Activated CD4-positive, alpha-beta memory T cell treated with anti-CD3 and anti-CD28 coated beads for 36 hours (primary cell): ENCODE data around the gene ARHGAP40. TPM values are rescaled to one million over a fixed set of nuclear protein-coding genes. Genes with fewer than 3 reads are reported as not detected.

ENCODE experiments used
- CTCF ChIA-PET: fragments of 350-600 bp; sonication (Branson Sonifier 250); formaldehyde crosslinking; loops from one replicate; lab custom pipeline; 2021; ENCODE audit warnings: antibody characterized with exemption, inconsistent platforms; lab: Charles Lee
- POLR2A ChIA-PET: fragments of 350-600 bp; sonication (Branson Sonifier 250); formaldehyde crosslinking; loops from one replicate; lab custom pipeline; 2021; ENCODE audit warnings: antibody characterized with exemption; lab: Charles Lee
- DNase-seq: peaks from one replicate; pipeline ENCODE4 v3.0.0-alpha.2; 2020
- H3K27ac Mint-ChIP-seq: one replicate; pipeline ENCODE4 v1.8.0; 2021; ENCODE audit warnings: mixed read lengths
- H3K27me3 Mint-ChIP-seq: one replicate; pipeline ENCODE4 v1.8.0; 2021; ENCODE audit warnings: mixed read lengths
- H3K36me3 Mint-ChIP-seq: one replicate; pipeline ENCODE4 v1.8.0; 2021; ENCODE audit warnings: mixed read lengths
- H3K4me1 Mint-ChIP-seq: one replicate; pipeline ENCODE4 v1.8.0; 2021; ENCODE audit warnings: low read depth, mixed read lengths
- H3K4me3 Mint-ChIP-seq: one replicate; pipeline ENCODE4 v1.8.0; 2021; ENCODE audit warnings: mild to moderate bottlenecking, mixed read lengths
- H3K9me3 Mint-ChIP-seq: one replicate; pipeline ENCODE4 v1.8.0; 2021; ENCODE audit warnings: mixed read lengths
- intact Hi-C: fragments of 100-400 bp; cut with micrococcal nuclease; formaldehyde crosslinking; loops from one replicate; pipeline ENCODE4 v1.15.1; 2023
- total RNA-seq, 2 experiments: library from RNA; stranded (reverse); gene quantifications; one replicate each; pipeline ENCODE4 v1.2.3, GENCODE V29; 2021

Gene ARHGAP40
- total RNA-seq, 2 experiments from 2014 or later, result not detected

- Mint-ChIP-seq H3K4me3 (no peak overlapping the region), H3K9me3 (no peaks in the 10 kb centered on the region), H3K36me3 (no peaks in the 10 kb centered on the region), H3K4me1 (no peaks in the 10 kb centered on the region), H3K27ac (no peak overlapping the region), H3K27me3 (peaks cover 18% of the 10 kb centered on the region)
- CTCF ChIA-PET, result interaction anchor here (0.8 kb wide), 1 partner anchor 29 kb away, joined by 3 read pairs; no protein-coding TSS in a partner anchor
- intact Hi-C loops, result no loop called here
- no peak for DNase-seq
- POLR2A ChIA-PET, result interaction anchor here (0.6 kb wide), 1 partner anchor 35 kb away, joined by 3 read pairs; no protein-coding TSS in a partner anchor
Observed at GRCh38 chr20:38609815-38610214, 8.2 kb downstream of the ARHGAP40 start.

DNA sequence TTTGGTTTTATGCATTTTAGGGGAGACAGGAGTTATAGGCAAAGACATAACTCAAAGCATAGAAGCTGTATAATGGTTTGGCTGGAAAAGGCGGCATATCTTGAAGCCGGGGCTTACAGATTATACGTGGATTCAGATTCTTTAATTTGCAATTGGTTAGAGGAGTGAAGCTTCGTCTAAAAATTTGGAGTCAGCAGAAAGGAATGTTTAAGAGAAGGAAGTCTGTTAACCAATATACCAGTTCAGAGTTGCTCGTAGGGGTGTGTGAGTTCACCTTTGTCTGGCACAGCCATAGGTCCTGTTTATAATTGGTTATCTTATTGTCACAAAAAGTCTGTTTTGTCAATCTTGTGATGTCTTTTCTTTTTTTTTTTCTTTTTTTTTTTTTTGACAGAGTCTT, 8.9 kb downstream of the ARHGAP40 start:
- H3K36me3 Mint-ChIP-seq, result no peaks in the 10 kb centered on the region
- H3K9me3 Mint-ChIP-seq, result no peaks in the 10 kb centered on the region
- intact Hi-C loops, result no loop called here
- no peak overlapping the region for H3K27ac Mint-ChIP-seq
- no peak for DNase-seq
- H3K27me3 Mint-ChIP-seq, result peaks cover 14% of the 10 kb centered on the region
- no peak overlapping the region for H3K4me3 Mint-ChIP-seq
- no peaks in the 10 kb centered on the region for H3K4me1 Mint-ChIP-seq
- ChIA-PET CTCF (interaction anchor here (0.8 kb wide), 1 partner anchor 28 kb away, joined by 3 read pairs; no protein-coding TSS in a partner anchor), POLR2A (interaction anchor here (0.6 kb wide), 1 partner anchor 34 kb away, joined by 3 read pairs; no protein-coding TSS in a partner anchor)

- Mint-ChIP-seq H3K4me3 (no peak overlapping the region), H3K27me3 (peaks cover 15% of the 10 kb centered on the region), H3K9me3 (no peaks in the 10 kb centered on the region), H3K4me1 (no peaks in the 10 kb centered on the region), H3K36me3 (no peaks in the 10 kb centered on the region), H3K27ac (no peak overlapping the region)
- POLR2A ChIA-PET, result no interaction called here
- intact Hi-C loops, result no loop called here
- CTCF ChIA-PET, result no interaction called here
- no peak for DNase-seq
Observed at GRCh38 chr20:38612751-38613515, 11.3 kb downstream of the ARHGAP40 start.

DNA sequence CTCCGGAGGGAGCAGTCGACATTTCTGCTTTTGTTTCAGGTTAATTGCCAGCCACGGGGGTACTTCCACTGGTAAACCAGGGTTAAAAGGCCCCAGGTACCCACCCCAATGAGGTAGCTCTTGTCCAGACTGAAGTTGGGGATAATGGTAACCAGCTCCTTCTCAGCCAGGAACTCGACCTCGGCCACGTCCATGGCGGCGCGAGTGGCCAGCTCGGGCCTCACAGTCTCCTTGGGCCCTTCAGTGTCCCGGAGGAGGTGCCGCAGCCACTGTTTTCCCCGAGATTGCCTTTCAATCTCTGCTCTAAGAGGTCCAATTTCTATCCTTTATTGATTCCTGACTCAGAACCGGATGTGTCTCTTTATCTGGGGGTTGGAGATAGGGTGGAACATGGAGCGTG, 13.7 kb downstream of the ARHGAP40 start:
- Mint-ChIP-seq H3K27ac (no peak overlapping the region), H3K36me3 (no peaks in the 10 kb centered on the region), H3K4me1 (no peaks in the 10 kb centered on the region), H3K27me3 (peaks cover 22% of the 10 kb centered on the region), H3K9me3 (no peaks in the 10 kb centered on the region), H3K4me3 (no peak overlapping the region)
- CTCF ChIA-PET, result no interaction called here
- intact Hi-C loops, result no loop called here
- POLR2A ChIA-PET, result no interaction called here
- DNase-seq, result no peak

GRCh38 chr20:38616457-38616856, 14.8 kb downstream of the ARHGAP40 start:
- H3K27me3 Mint-ChIP-seq, result peaks cover 20% of the 10 kb centered on the region
- ChIA-PET POLR2A (no interaction called here), CTCF (no interaction called here)
- no peak for DNase-seq
- no peaks in the 10 kb centered on the region for H3K4me1 Mint-ChIP-seq
- H3K36me3 Mint-ChIP-seq, result no peaks in the 10 kb centered on the region
- no peaks in the 10 kb centered on the region for H3K9me3 Mint-ChIP-seq
- H3K27ac Mint-ChIP-seq, result no peak overlapping the region
- no peak overlapping the region for H3K4me3 Mint-ChIP-seq
- intact Hi-C loops, result no loop called here

DNA sequence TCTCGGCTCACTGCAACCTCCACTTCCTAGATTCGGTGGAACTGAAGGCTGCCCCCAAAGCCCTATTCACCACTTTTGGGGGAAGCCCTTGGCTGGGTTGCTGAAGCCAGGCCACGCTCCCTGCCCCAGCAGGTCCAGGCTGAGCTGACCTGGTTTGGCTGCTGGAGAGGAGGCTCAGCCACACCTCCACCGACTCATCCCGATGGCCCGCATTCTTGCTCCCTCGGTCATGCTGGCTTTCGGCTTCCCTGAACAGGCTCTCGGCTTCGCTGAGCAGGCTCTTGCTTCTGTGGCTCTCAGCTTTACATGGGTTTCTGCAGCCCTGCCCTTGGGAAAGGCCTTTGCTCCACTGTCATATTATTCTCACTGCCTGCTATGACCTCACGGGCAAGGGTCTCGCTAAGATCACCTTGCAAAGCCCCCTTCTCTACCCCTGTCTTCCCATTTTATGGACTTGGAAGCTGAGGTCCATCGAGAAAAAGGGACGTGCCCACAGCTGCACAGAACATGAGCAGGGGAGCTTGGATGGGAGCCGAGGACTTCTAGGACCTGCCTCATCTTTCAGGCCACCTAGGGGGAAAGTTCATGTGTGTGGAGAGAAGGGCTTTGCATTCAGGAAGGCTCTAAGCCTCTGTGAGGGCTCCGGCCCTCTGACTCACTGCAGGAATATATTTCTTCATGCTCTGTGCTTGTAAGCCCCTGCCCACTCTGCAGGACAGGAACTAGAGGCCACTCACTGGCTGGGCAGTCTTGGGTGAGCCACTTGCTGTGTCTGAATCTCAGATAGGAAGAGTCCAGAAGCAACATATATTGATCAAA, 15.6 kb downstream of the ARHGAP40 start:
- no peak for DNase-seq
- POLR2A ChIA-PET, result no interaction called here
- Mint-ChIP-seq H3K9me3 (no peaks in the 10 kb centered on the region), H3K36me3 (no peaks in the 10 kb centered on the region), H3K27me3 (peaks cover 20% of the 10 kb centered on the region), H3K4me1 (no peaks in the 10 kb centered on the region), H3K27ac (no peak overlapping the region), H3K4me3 (no peak overlapping the region)
- CTCF ChIA-PET, result no interaction called here
- intact Hi-C loops, result no loop called here

DNA sequence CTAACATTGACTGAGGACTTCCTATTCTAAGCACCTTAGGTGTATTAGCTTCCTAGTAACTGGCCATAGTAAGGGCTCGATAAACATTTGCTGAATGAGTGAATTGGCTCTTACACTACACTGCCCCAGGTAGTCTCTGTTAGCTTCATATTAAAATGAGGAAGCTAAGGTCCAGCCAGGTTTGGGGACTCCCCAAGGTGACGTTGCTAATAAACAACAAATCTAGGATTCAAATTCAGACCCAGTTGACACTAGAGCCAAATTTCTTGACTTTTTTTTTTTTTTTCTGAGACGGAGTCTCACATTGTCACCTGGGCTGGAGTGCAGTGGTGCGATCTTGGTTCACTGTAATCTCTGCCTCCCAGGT, 16.2 kb downstream of the ARHGAP40 start:
- intact Hi-C loops, result no loop called here
- ChIA-PET CTCF (no interaction called here), POLR2A (no interaction called here)
- Mint-ChIP-seq H3K4me3 (no peak overlapping the region), H3K36me3 (no peaks in the 10 kb centered on the region), H3K4me1 (no peaks in the 10 kb centered on the region), H3K27ac (no peak overlapping the region), H3K9me3 (no peaks in the 10 kb centered on the region), H3K27me3 (peaks cover 20% of the 10 kb centered on the region)
- DNase-seq, result no peak

DNA sequence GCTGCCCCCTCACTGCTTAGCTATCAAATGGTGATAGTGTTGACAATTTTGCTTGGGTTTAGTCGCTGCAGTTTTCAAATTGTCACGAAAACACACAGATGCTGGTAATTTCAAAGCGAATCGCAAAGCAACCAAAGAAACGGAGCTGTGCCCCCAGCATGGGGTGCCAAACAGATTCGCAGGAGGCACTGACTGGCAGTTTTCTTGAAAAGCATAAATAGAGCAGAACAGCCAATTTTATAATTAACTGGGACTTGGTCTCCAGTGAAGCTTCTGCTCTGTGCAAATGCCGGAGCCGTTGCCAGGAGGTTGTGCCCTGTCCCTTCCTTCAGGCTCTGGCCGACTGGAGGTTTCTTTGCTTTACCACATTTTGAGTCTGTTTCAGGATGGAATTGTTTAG, 18.8 kb downstream of the ARHGAP40 start:
- H3K27ac Mint-ChIP-seq, result no peak overlapping the region
- no peaks in the 10 kb centered on the region for H3K36me3 Mint-ChIP-seq
- H3K4me1 Mint-ChIP-seq, result no peaks in the 10 kb centered on the region
- H3K4me3 Mint-ChIP-seq, result no peak overlapping the region
- peaks cover 7% of the 10 kb centered on the region for H3K9me3 Mint-ChIP-seq
- POLR2A ChIA-PET, result no interaction called here
- CTCF ChIA-PET, result interaction anchor here (0.8 kb wide), 1 partner anchor 13 kb away, joined by 4 read pairs; no protein-coding TSS in a partner anchor
- H3K27me3 Mint-ChIP-seq, result peaks cover 17% of the 10 kb centered on the region
- no peak for DNase-seq
- intact Hi-C loops, result no loop called here

GRCh38 chr20:38623061-38623460, 21.5 kb downstream of the ARHGAP40 start:
- Mint-ChIP-seq H3K4me1 (no peaks in the 10 kb centered on the region), H3K27me3 (peaks cover 8% of the 10 kb centered on the region), H3K36me3 (no peaks in the 10 kb centered on the region), H3K9me3 (peaks cover 7% of the 10 kb centered on the region), H3K4me3 (no peak overlapping the region), H3K27ac (no peak overlapping the region)
- CTCF ChIA-PET, result interaction anchor here (0.8 to 1.2 kb wide), 2 partner anchors 11 to 108 kb away, joined by 3 read pairs; no protein-coding TSS in a partner anchor
- no peak for DNase-seq
- POLR2A ChIA-PET, result no interaction called here
- intact Hi-C loops, result no loop called here

- intact Hi-C loops, result no loop called here
- ChIA-PET CTCF (interaction anchor here (1.2 kb wide), 2 partner anchors 10 to 107 kb away, joined by 3 read pairs; no protein-coding TSS in a partner anchor), POLR2A (no interaction called here)
Observed at GRCh38 chr20:38624084-38624483, 22.5 kb downstream of the ARHGAP40 start.

GRCh38 chr20:38625896-38626295, 24.3 kb downstream of the ARHGAP40 start:
- intact Hi-C loops, result no loop called here
- Mint-ChIP-seq H3K36me3 (no peaks in the 10 kb centered on the region), H3K27me3 (peaks cover 1% of the 10 kb centered on the region), H3K27ac (no peak overlapping the region), H3K9me3 (peaks cover 7% of the 10 kb centered on the region), H3K4me3 (no peak overlapping the region), H3K4me1 (no peaks in the 10 kb centered on the region)
- ChIA-PET POLR2A (no interaction called here), CTCF (no interaction called here)
- DNase-seq, result no peak

More at GRCh38 chr20:38624084-38624483, 22.5 kb downstream of the ARHGAP40 start:
- peaks cover 7% of the 10 kb centered on the region for H3K9me3 Mint-ChIP-seq
- no peaks in the 10 kb centered on the region for H3K36me3 Mint-ChIP-seq
- no peak overlapping the region for H3K4me3 Mint-ChIP-seq
- peaks cover 6% of the 10 kb centered on the region for H3K27me3 Mint-ChIP-seq
- H3K27ac Mint-ChIP-seq, result no peak overlapping the region
- no peaks in the 10 kb centered on the region for H3K4me1 Mint-ChIP-seq
- DNase-seq, result no peak

GRCh38 chr20:38626921-38627659, 25.5 kb downstream of the ARHGAP40 start:
- POLR2A ChIA-PET, result no interaction called here
- Mint-ChIP-seq H3K36me3 (no peaks in the 10 kb centered on the region), H3K4me1 (no peaks in the 10 kb centered on the region), H3K27me3 (peaks cover 1% of the 10 kb centered on the region), H3K9me3 (peaks cover 7% of the 10 kb centered on the region), H3K27ac (no peak overlapping the region), H3K4me3 (no peak overlapping the region)
- CTCF ChIA-PET, result no interaction called here
- intact Hi-C loops, result no loop called here
- DNase-seq, result no peak
